HepG2 (cell line): ENCODE results near the gene EPHA1. TPM values are rescaled to one million over a fixed set of nuclear protein-coding genes. Genes with fewer than 3 reads are reported as not detected.

Experiments used
- BRF2 ChIP-seq: sonication (generic); formaldehyde crosslinking; IDR thresholded peaks from 2 replicates; pipeline ENCODE4 v1.8.1; 2022; ENCODE audit warnings: mild to moderate bottlenecking, missing genetic modification reagents
- CC2D1A ChIP-seq: sonication (generic); formaldehyde crosslinking; IDR thresholded peaks from 2 replicates; pipeline ENCODE4 v1.8.1; 2023; ENCODE audit warnings: mild to moderate bottlenecking, missing genetic modification reagents
- CEBPZ ChIP-seq: IDR thresholded peaks from 2 replicates; pipeline ENCODE4 v1.6.1; 2012; ENCODE audit warnings: low read length, improper control_type of control experiment
- IKZF1 ChIP-seq: fragments of 450-650 bp; IDR thresholded peaks from 2 replicates; pipeline ENCODE4 v1.7.1; 2016
- NFAT5 ChIP-seq: sonication (generic); formaldehyde crosslinking; IDR thresholded peaks from 2 replicates; pipeline ENCODE4 v1.4.0; 2020; ENCODE audit warnings: missing genetic modification reagents
- PATZ1 ChIP-seq: sonication (generic); formaldehyde crosslinking; IDR thresholded peaks from 2 replicates; pipeline ENCODE4 v1.4.0; 2020; ENCODE audit warnings: missing genetic modification reagents
- SIX4 ChIP-seq: sonication (generic); formaldehyde crosslinking; IDR thresholded peaks from 2 replicates; pipeline ENCODE4 v1.4.0; 2020; ENCODE audit warnings: missing genetic modification reagents
- SNAPC5 ChIP-seq: sonication (generic); formaldehyde crosslinking; IDR thresholded peaks from 2 replicates; pipeline ENCODE4 v1.8.1; 2023; ENCODE audit warnings: mild to moderate bottlenecking, missing genetic modification reagents, borderline replicate concordance
- SPEN ChIP-seq: sonication (generic); formaldehyde crosslinking; IDR thresholded peaks from 2 replicates; pipeline ENCODE4 v1.5.1; 2020; ENCODE audit warnings: low read depth, mild to moderate bottlenecking, missing genetic modification reagents
- WIZ ChIP-seq: sonication (generic); formaldehyde crosslinking; IDR thresholded peaks from 2 replicates; pipeline ENCODE4 v1.5.1; 2020; ENCODE audit warnings: mild to moderate bottlenecking, missing genetic modification reagents
- YEATS2 ChIP-seq: sonication (generic); formaldehyde crosslinking; IDR thresholded peaks from 2 replicates; pipeline ENCODE4 v1.4.0; 2020; ENCODE audit warnings: missing genetic modification reagents, borderline replicate concordance
- ZBTB34 ChIP-seq: sonication (generic); formaldehyde crosslinking; IDR thresholded peaks from 2 replicates; pipeline ENCODE4 v1.8.0; 2022; ENCODE audit warnings: mild to moderate bottlenecking, missing genetic modification reagents
- ZNF572 ChIP-seq: sonication (generic); formaldehyde crosslinking; IDR thresholded peaks from 2 replicates; pipeline ENCODE4 v1.5.1; 2020; ENCODE audit warnings: mild to moderate bottlenecking, missing genetic modification reagents
- ZNF775 ChIP-seq: sonication (generic); formaldehyde crosslinking; IDR thresholded peaks from 2 replicates; pipeline ENCODE4 v1.4.0; 2020; ENCODE audit warnings: missing genetic modification reagents, mild to moderate bottlenecking, moderate library complexity, borderline replicate concordance
- polyA plus RNA-seq, 8 experiments: library from polyadenylated mRNA; depleted of rRNA in 3 of 8; stranded (reverse) in 7 of 8; unstranded in 1 of 8; fragments of >200 nt; fragmentation: Illumina TruSeq in 4 of 8; extraction: Trizol in 4 of 8; gene quantifications; 2 replicates each; pipeline versions ENCODE4 v1.2.1 to v1.2.3, GENCODE V29; 2011 to 2016; ENCODE audit warnings: low read depth in 4 of 8, missing spikeins in 1 of 8, mixed read lengths in 1 of 8; ENCODE audit not compliant: insufficient read depth in 1 of 8
- total RNA-seq, 5 experiments: library from RNA; depleted of rRNA; stranded (reverse); fragments of >200 nt; fragmentation: Illumina TruSeq; extraction: Trizol; gene quantifications; 2 replicates each; pipeline ENCODE4 v1.2.3, GENCODE V29; 2016; ENCODE audit warnings: low read depth in 1 of 5

The EPHA1 gene
- total and polyA plus RNA-seq, 2 of the 13 experiments (the other 11 are each of a cell fraction or from before 2014, with no cell fraction given), result 4.6 to 17.1 TPM

- TF ChIP-seq ZBTB34 (CRISPR knock-in tag), result no peak
- no peak for TF ChIP-seq IKZF1
- TF ChIP-seq YEATS2, result no peak
- TF ChIP-seq SNAPC5 (CRISPR knock-in tag), result no peak
- TF ChIP-seq CC2D1A (CRISPR knock-in tag), result no peak
- TF ChIP-seq ZNF775 (CRISPR knock-in tag), result no peak
- TF ChIP-seq NFAT5 (CRISPR knock-in tag), result no peak
- TF ChIP-seq WIZ (CRISPR knock-in tag), result 0 out of 2 replicates have a peak, but pooled peaks have one; percentile 51
- TF ChIP-seq PATZ1 (CRISPR knock-in tag), result no peak
- no peak for TF ChIP-seq ZNF572 (CRISPR knock-in tag)
- no peak for TF ChIP-seq BRF2
- TF ChIP-seq SPEN, result no peak
- no peak for TF ChIP-seq SIX4 (CRISPR knock-in tag)
- no peak for TF ChIP-seq CEBPZ
Measured at GRCh38 chr7:143391462-143392404, 16.9 kb downstream of the EPHA1 start (continued).
